Neural cell (in vitro differentiated cells): Measurements from ENCODE around the gene CDK13. TPM values are rescaled to one million over a fixed set of nuclear protein-coding genes. Genes with fewer than 3 reads are reported as not detected.

Experiments used
- H2AFZ ChIP-seq: fragments of 200-600, 300-800 bp; sonication (generic), shearing (Covaris generic); 2 replicates; pipeline ENCODE4 v1.6.0; 2014; ENCODE audit warnings: low read depth, mild to moderate bottlenecking, antibody characterized with exemption, low read length, moderate library complexity
- H3F3A ChIP-seq: fragments of 200-600 bp; shearing (Covaris generic); 2 replicates; pipeline ENCODE4 v1.6.1; 2016; ENCODE audit warnings: mild to moderate bottlenecking, moderate library complexity, mixed read lengths, antibody characterized with exemption, low read length; ENCODE audit not compliant: insufficient read depth, poor library complexity, severe bottlenecking
- H3K27ac ChIP-seq: fragments of 200-600, 300-800 bp; sonication (generic), shearing (Covaris generic); 2 replicates; pipeline ENCODE4 v1.5.1; 2014; ENCODE audit warnings: mild to moderate bottlenecking, low read length, moderate library complexity
- H3K27me3 ChIP-seq: fragments of 300-800, 200-600 bp; sonication (generic), shearing (Covaris generic); 2 replicates; pipeline ENCODE4 v1.6.0; 2014; ENCODE audit warnings: mild to moderate bottlenecking, low read depth, low read length, moderate library complexity; ENCODE audit not compliant: insufficient read depth
- H3K36me3 ChIP-seq: fragments of 300-800, 200-600 bp; sonication (generic), shearing (Covaris generic); 2 replicates; pipeline ENCODE4 v1.5.1; 2014; ENCODE audit warnings: mild to moderate bottlenecking, antibody characterized with exemption, low read length, moderate library complexity; ENCODE audit not compliant: insufficient read depth
- H3K4me2 ChIP-seq: fragments of 300-800, 200-600 bp; sonication (generic), shearing (Covaris generic); 2 replicates; pipeline ENCODE4 v1.6.0; 2014; ENCODE audit warnings: mild to moderate bottlenecking, low read length
- H3K4me3 ChIP-seq: fragments of 300-800, 200-600 bp; sonication (generic), shearing (Covaris generic); 2 replicates; pipeline ENCODE4 v1.5.1; 2014; ENCODE audit warnings: mild to moderate bottlenecking, low read length, moderate library complexity
- H3K79me2 ChIP-seq: fragments of 200-600 bp; shearing (Covaris generic); replicated peaks from 2 replicates; pipeline ENCODE4 v1.6.0; 2014; ENCODE audit warnings: mild to moderate bottlenecking, low read length, moderate library complexity; ENCODE audit not compliant: insufficient read depth
- H3K9ac ChIP-seq: fragments of 300-800, 200-600 bp; sonication (generic), shearing (Covaris generic); 2 replicates; pipeline ENCODE4 v1.6.1; 2016; ENCODE audit warnings: mild to moderate bottlenecking, low read length, mixed read lengths
- H3K9me2 ChIP-seq: fragments of 200-600 bp; shearing (Covaris generic); 2 replicates; pipeline ENCODE4 v1.6.1; 2016; ENCODE audit warnings: mild to moderate bottlenecking, low read length, mixed read lengths; ENCODE audit not compliant: insufficient read depth
- H3K9me3 ChIP-seq: fragments of 200-600, 300-800 bp; sonication (generic), shearing (Covaris generic); 2 replicates; pipeline ENCODE4 v1.6.1; 2016; ENCODE audit warnings: mild to moderate bottlenecking, mixed run types, low read length, moderate library complexity, mixed read lengths
- H4K20me1 ChIP-seq: fragments of 200-600 bp; shearing (Covaris generic); 2 replicates; pipeline ENCODE4 v1.6.1; 2016; ENCODE audit warnings: mild to moderate bottlenecking, mixed run types; ENCODE audit not compliant: insufficient read depth
- CTCF ChIP-seq: fragments of 450-650 bp; IDR thresholded peaks from 2 replicates; pipeline ENCODE4 v1.5.1; 2014; ENCODE audit warnings: antibody characterized with exemption, mild to moderate bottlenecking, moderate library complexity; ENCODE audit not compliant: poor library complexity, severe bottlenecking
- EP300 ChIP-seq: fragments of 450-650 bp; conservative IDR thresholded peaks from 2 replicates; pipeline ENCODE4 v1.6.1; 2014; ENCODE audit warnings: antibody characterized with exemption, mild to moderate bottlenecking, moderate library complexity; ENCODE audit not compliant: poor library complexity, severe bottlenecking
- EZH2 ChIP-seq: fragments of 200-600, 300-800 bp; shearing (Covaris generic), sonication (generic); IDR thresholded peaks from 2 replicates; pipeline ENCODE4 v1.6.1; 2014; ENCODE audit warnings: antibody characterized with exemption, low read length, borderline replicate concordance, mild to moderate bottlenecking; ENCODE audit not compliant: insufficient read depth, poor library complexity, severe bottlenecking
- MXI1 ChIP-seq: fragments of 450-650 bp; conservative IDR thresholded peaks from 2 replicates; pipeline ENCODE4 v1.6.1; 2014; ENCODE audit warnings: antibody characterized with exemption, mild to moderate bottlenecking; ENCODE audit not compliant: poor library complexity, severe bottlenecking
- POLR2AphosphoS5 ChIP-seq: IDR thresholded peaks from 2 replicates; pipeline ENCODE4 v1.6.1; 2012
- RAD21 ChIP-seq: fragments of 450-650 bp; conservative IDR thresholded peaks from 2 replicates; pipeline ENCODE4 v1.6.1; 2014; ENCODE audit warnings: antibody characterized with exemption, mild to moderate bottlenecking, moderate library complexity
- REST ChIP-seq: IDR thresholded peaks from 2 replicates; pipeline ENCODE4 v1.6.1; 2012; ENCODE audit warnings: borderline replicate concordance
- SMC3 ChIP-seq: fragments of 450-650 bp; conservative IDR thresholded peaks from 2 replicates; pipeline ENCODE4 v1.6.1; 2014; ENCODE audit warnings: antibody characterized with exemption, mild to moderate bottlenecking, moderate library complexity; ENCODE audit not compliant: poor library complexity
- TAF1 ChIP-seq: IDR thresholded peaks from 2 replicates; pipeline ENCODE4 v1.6.1; 2012; ENCODE audit warnings: low read depth
- polyA plus RNA-seq: library from polyadenylated mRNA; depleted of rRNA; stranded (reverse); fragments of >200 nt; gene quantifications from 2 replicates; pipeline ENCODE4 v1.2.3, GENCODE V29; 2014

Gene CDK13
- polyA plus RNA-seq, 1 donor from 2014 or later, result 27.0 TPM

GRCh38 chr7:39924122-39924521 lies 25.9 kb upstream of the CDK13 start (continued):
- TF ChIP-seq REST (no peak), RAD21 (no peak), TAF1 (no peak)

GRCh38 chr7:39926111-39926510 lies 23.9 kb upstream of the CDK13 start:
- no peaks in the 10 kb centered on the region for H3K9me2 ChIP-seq
- no peaks in the 10 kb centered on the region for H3F3A ChIP-seq
- H4K20me1 ChIP-seq, result no peaks in the 10 kb centered on the region

More at GRCh38 chr7:39926111-39926510, 23.9 kb upstream of the CDK13 start:
- H3K79me2 ChIP-seq, result no peaks in the 10 kb centered on the region
- H3K4me2 ChIP-seq, result no peak overlapping the region
- H3K36me3 ChIP-seq, result no peaks in the 10 kb centered on the region
- no peak overlapping the region for H3K4me3 ChIP-seq
- no peaks in the 10 kb centered on the region for H3K9me3 ChIP-seq
- no peak overlapping the region for H2AFZ ChIP-seq
- H3K27ac ChIP-seq, result no peak overlapping the region
- H3K27me3 ChIP-seq, result no peaks in the 10 kb centered on the region
- no peak overlapping the region for H3K9ac ChIP-seq
- TF ChIP-seq MXI1, result no peak
- no peak for TF ChIP-seq EZH2
- TF ChIP-seq TAF1, result no peak
- TF ChIP-seq CTCF, result no peak
- TF ChIP-seq RAD21, result no peak
- TF ChIP-seq SMC3, result no peak
- no peak for TF ChIP-seq EP300
- no peak for TF ChIP-seq REST
- TF ChIP-seq POLR2AphosphoS5, result no peak
